Retinal pigment epithelial cell (primary cell): ENCODE results near the gene TSNAX.
"Not testable (repeated sequence)": the region's sequence is repeated elsewhere in the genome, so short reads cannot be mapped to it uniquely, and the experiment has no call there.

Experiments used
- DNase-seq: peaks from one replicate; pipeline ENCODE4 v3.0.0-alpha.2; 2010; ENCODE audit warnings: low read depth
- H3K4me3 ChIP-seq: 2 replicates; pipeline ENCODE4 v1.5.1; 2011; ENCODE audit warnings: mild to moderate bottlenecking, low read length, control low read depth, moderate library complexity
- CTCF ChIP-seq: conservative IDR thresholded peaks from 2 replicates; pipeline ENCODE4 v1.5.1; 2011; ENCODE audit warnings: low read depth, low read length, control low read depth, inconsistent platforms

The TSNAX gene

GRCh38 chr1:231558708-231559185, 30.3 kb downstream of the TSNAX start:
- TF ChIP-seq CTCF: no peak
- H3K4me3 ChIP-seq: no peak overlapping the region
- DNase-seq: no peak

GRCh38 chr1:231561647-231562383, 33.3 kb downstream of the TSNAX start:
- DNase-seq: no peak
- TF ChIP-seq CTCF: no peak
- no peak overlapping the region for H3K4me3 ChIP-seq

- no peak overlapping the region for H3K4me3 ChIP-seq
- no peak for DNase-seq
- TF ChIP-seq CTCF: no peak
Observed at GRCh38 chr1:231563247-231563646, 34.8 kb downstream of the TSNAX start.

GRCh38 chr1:231564373-231564772, 35.9 kb downstream of the TSNAX start:
- no peak for TF ChIP-seq CTCF
- DNase-seq: no peak
- H3K4me3 ChIP-seq: no peak overlapping the region

GRCh38 chr1:231566496-231566895, 38.0 kb downstream of the TSNAX start:
- no peak for TF ChIP-seq CTCF
- no peak for DNase-seq
- no peak overlapping the region for H3K4me3 ChIP-seq

GRCh38 chr1:231570262-231570661, 41.8 kb downstream of the TSNAX start:
- not testable (repeated sequence) for DNase-seq, H3K4me3 ChIP-seq

GRCh38 chr1:231571904-231572303, 43.4 kb downstream of the TSNAX start:
- H3K4me3 ChIP-seq: no peak overlapping the region
- DNase-seq: no peak
- no peak for TF ChIP-seq CTCF
